SIG-M5 treated with dmso at 0.1 percent for 504 hours (cell line): ENCODE data around the gene BGLAP.

Experiments
- DNase-seq: peaks from one replicate; lab custom pipeline; 2025; ENCODE audit not compliant: unreplicated experiment; lab: John Stamatoyannopoulos, UW

Gene BGLAP

DNA sequence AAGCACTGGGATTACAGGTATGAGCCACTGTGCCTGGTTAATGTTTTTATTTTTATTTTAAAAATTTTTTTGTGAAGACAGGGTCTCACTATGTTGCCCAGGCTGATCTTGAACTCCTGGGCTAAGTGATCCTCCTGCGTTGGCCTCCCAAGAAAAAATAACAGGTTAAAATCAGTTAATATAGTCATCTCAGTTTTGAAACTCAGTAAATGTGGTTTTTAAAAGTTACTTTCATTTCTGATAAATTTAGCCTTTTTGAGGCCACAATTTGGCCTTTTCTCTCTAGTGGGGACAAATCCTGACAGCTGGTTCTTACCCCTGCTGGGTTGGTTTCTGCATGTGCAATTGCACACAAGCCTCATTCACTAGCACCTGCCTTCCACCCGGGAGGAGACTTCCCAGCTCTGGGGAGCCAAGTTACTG is 15.9 kb upstream of the BGLAP start:
- DNase-seq, result peak; percentile 27

DNA sequence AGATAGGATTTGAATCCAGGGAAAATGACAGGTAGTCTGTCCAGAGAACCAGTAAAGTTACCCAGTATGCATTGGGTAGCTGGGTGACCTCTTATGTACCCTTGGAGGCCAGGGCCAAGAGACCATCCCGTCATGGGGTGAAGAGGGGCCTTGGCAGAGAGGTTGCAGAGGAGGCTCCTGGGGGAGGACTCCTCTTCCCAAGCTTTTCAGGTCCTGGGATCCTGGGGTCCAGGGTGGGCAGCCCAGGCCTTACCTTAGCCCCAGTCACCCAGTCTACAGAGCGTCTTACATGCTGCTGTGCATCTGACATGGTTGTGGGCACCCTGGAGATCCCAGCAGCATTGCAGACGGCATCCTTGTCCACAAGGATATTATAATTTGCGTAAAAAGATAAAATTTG is 15.2 kb upstream of the BGLAP start:
- no peak for DNase-seq

DNA sequence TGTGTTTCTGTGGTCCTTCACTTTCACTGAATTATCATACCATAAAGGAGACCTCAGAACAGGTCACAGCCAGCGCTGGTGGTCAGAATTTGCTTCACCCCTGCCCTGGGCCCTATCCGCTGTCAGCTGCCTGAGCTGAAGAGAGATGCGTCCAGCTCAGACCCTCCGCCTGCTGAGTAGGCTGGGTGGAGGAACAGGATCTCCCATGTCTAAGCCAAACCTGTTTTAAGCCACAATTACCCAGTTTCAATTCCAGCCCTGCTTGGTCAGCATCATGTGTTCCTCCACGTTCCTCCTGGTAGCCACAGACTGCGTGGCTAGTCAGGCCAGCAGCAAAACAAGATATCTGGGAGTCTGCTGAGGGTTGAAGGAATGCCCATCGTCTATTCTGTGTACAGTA is 13.5 kb upstream of the BGLAP start:
- DNase-seq, result no peak

DNA sequence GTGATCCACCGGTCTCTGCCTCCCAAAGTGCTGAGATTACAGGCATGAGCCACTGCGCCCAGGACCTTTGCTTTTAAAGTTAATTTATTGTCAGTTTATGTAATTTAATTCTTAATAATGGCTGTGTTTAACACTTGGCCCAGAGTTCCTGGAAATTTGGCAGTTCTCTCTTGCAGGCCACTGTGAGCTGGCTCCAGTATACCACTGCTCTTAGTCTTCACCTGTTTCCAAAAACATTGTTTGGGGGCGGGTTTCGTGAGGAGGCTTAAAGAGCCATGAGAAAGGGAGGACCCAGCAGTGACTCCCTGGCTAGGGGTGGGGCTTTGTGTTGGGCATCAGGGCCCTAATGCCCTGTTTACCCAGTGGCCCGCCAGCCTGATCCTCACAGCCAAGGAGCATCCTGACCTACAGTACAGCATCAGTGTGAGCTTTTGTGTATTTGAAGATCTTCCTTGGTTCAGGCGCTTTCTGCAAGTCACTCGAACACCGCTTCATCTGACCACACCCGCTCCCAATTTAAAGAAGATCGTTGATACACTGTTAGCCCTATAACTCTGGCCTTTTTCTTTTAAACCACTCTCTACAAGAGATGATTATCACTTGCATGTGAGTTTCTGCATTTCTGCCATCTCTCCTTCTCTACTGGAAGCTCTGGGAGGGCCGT is 12.0 kb upstream of the BGLAP start:
- no peak for DNase-seq

DNA sequence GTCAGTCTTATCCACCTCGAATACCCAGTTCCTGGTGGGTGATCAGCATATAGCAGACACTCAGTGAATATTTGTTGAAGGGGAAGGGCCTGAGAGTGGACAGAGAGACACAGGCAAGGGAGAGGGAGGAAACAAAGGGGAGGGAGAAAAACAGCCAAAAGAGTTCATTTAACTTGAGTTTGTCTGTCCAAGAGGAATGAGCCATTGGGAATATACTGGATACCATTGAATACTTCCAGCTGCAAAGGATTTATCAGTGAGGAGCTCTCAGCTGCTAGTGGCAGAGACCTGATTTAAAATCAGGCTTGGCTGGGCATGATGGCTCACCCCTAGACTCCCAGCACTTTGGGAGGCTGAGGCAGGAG is 11.5 kb upstream of the BGLAP start:
- DNase-seq, result no peak

DNA sequence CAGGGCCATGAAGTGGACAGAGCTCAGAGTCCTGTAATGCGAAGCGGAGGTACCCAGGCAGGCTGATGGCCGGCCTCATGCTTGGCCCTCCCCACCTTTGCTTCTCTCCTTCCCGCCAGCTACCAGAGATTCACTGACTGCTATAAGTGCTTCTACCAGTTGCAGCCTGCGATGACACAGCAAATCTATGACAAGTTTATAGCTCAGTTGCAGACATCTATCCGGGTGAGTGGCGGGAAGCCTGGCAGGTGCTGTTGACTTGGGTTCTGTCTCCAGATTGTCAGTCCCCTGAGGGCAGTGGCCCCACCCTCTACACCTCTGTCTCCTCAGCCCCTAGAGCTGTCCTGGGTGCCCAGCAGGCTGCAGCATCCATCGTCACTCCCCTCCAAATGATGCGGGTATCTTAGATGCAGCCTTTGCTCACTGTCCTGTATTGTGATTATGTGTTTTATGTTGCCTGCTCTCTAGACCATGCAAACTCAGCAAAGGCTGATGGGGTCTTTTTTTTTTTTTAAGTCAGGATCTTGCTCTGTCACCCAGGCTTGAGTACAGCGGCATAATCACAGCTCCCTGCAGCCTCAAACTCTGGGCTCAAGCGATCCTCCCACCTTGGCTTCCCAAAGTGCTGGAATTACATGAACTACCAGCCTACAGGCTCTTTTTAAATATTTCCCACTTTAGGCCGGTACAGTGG is 9.6 kb upstream of the BGLAP start:
- DNase-seq, result no peak

DNA sequence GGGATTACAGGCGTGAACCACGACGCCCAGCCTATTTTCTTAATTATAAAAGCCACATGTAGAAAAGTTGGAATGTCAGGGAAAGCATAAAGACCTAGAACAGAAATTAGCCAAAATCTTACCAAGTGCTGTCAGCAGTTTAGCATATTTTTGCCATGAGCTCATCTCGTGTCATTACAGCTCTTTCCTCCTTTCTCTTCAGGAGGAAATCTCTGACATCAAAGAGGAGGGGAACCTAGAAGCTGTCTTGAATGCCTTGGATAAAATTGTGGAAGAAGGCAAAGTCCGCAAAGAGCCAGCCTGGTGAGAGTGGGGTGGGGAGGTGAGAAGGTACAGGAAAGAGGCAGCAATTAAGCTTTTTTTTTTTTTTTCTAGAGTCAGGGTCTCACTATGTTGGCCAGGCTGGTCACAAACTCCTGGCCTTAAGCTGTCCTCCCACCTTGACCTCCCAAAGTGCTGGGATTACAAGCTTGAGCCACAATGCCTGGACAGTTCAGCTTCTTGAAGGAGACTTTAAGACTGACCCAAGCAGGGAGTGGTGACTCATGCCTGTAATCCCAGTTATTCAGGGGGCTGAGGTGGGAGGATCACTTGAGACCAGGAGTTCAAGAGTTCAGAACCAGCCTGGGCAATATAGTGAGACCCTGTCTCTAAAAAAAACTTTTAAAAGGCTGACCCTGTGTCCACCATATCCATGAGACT is 8.4 kb upstream of the BGLAP start:
- DNase-seq, result no peak

DNA sequence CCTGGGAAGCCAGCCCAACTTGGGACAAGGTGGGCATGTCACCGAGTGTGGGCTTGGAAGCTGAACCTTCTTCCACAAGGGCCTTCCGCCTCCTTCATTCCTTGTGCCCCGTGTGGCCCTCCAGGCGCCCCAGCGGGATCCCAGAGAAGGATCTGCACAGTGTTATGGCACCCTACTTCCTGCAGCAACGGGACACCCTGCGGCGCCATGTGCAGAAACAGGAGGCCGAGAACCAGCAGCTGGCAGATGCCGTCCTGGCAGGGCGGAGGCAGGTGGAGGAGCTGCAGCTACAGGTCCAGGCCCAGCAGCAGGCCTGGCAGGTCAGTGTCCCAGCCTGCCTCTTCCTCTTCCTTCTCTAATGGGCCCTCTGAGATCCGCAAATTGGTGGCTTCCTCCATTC is 5.8 kb upstream of the BGLAP start:
- no peak for DNase-seq

DNA sequence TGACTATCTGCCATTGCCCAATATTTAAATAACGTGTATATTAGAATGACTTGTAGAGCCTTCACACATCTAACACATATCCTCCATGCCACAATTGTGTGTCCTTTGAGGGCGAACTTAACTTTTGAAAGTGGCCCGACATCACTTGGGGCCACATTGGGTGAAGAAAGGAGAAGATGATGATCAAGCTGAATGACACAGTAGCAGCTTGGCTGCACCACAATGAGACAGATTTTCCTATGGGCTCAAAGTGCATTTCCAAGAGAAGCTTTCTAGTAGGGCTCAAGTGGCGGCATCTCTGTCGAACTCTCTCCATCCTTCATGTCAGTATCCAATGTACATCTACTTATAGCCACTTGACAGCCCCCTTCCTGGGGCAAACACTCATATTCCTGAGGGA is 3.7 kb upstream of the BGLAP start:
- DNase-seq, result no peak

DNA sequence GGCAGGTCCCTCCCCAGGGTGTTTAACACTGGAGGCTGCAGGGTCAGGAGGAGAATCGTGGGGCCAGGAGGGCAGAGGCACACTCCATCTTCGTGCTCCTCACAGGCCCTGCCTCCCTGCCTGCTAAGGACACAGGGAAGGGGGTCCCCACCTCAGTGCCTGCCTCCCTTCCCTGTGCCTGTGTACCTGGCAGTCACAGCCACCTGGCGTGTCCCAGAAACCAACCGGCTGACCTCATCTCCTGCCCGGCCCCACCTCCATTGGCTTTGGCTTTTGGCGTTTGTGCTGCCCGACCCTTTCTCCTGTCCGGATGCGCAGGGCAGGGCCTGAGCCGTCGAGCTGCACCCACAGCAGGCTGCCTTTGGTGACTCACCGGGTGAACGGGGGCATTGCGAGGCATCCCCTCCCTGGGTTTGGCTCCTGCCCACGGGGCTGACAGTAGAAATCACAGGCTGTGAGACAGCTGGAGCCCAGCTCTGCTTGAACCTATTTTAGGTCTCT is 623 bp upstream of the BGLAP start:
- no peak for DNase-seq

DNA sequence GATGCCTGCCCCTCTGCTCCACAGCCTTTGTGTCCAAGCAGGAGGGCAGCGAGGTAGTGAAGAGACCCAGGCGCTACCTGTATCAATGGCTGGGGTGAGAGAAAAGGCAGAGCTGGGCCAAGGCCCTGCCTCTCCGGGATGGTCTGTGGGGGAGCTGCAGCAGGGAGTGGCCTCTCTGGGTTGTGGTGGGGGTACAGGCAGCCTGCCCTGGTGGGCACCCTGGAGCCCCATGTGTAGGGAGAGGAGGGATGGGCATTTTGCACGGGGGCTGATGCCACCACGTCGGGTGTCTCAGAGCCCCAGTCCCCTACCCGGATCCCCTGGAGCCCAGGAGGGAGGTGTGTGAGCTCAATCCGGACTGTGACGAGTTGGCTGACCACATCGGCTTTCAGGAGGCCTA is 754 bp downstream of the BGLAP start:
- no peak for DNase-seq

DNA sequence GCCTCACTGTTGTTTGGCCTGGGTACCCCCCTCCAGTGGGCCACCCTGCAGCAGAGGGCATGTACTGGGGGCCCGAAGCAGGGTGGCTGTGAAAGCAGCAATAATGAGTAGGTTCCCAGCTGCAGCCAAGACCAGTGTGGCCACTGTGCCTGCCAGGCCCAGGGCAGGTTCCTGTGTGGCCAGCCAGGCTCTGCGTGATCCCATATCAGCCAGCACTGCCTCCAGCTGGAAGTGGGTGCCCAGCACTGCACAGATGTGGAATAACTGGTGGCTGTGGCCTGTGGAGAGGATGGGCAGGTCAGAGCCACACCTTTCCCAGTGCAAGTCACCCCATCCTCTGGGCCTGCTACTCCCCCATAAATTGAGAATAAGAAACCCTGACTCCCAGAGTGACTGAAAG is 2.1 kb downstream of the BGLAP start:
- DNase-seq, result no peak

DNA sequence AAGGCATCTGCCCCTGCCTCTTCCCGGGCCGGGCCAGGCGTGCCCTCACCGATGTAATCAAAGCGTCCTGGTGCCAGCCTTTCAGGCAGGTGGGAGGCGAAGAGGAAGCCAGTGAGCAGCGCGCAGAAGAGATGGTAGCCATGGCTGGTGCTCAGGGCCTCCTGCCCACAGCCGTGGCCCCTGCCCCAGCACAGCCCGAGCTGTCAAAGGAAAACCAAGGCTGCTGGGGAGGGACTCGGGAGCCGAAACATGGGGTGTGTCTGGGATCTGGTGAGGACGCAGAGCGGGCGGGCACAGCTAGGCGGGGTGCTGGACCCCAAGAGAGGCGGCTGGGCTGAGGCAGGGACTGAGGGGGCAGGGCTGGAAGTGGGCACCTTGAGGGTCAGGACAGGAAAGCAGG is 2.7 kb downstream of the BGLAP start:
- no peak for DNase-seq

DNA sequence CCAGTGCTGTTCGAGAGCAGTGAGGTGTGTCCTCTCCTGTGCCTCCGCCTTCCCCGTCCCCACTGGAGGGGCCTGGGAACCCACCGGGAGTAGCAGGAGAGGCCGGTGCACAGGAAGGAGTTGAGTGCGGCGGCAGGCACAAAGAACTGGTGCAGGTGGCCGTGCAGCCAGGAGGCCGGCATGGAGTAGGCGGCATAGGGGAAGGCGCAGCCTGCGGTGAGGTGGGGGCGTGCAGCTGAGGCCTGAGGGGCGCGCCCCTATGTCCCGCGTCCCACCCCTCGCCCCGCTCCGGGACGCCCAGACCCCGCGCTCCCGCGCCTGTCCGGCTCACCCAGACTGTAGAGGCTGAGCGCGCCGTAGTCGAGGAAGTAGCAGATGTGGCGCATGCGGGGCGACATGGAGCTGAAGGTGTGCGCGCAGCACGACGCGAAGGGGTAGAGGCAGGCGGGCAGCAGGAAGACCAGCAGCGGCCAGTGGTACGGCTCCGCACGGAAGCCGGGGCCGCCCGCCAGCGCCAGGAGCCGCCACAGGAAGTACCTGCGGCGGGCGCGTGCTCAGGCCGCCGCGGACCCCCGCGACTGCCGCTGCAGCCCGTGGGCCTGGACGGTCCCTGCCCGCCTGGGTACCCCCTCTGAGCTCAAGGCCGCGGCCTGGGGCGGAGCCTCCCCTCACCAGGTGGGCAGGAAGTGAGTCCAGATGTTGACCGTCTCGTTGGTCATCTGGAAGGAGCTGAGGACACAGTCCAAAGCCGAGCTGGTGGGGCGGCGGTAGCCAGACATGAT is 3.7 kb downstream of the BGLAP start:
- no peak for DNase-seq

DNA sequence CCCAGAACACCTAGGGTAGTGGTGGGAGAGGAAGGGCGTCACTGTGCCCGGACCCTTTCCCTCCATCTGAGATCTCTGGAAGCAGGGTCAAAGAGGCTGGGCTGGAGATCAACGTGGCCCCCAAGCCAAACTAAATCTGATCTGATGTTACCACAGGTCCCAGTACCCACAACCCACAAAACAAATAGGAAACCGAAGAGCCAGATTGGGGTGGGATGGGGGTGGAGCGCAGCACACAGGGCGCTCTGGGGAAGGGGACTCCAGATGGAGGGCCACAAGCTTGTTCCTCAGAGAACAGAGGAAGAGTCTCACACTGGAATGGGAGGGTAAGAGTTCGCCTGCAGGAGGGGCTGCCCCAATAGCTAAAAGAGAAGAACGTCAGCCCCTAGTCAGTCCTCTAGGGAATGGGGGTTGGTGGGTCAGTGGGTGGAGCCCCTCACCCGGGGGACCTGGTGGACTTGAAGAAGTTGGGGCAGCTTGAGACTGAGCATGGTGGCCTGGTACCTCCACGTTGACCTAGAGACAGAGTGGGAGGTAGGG is 4.3 kb downstream of the BGLAP start:
- no peak for DNase-seq

DNA sequence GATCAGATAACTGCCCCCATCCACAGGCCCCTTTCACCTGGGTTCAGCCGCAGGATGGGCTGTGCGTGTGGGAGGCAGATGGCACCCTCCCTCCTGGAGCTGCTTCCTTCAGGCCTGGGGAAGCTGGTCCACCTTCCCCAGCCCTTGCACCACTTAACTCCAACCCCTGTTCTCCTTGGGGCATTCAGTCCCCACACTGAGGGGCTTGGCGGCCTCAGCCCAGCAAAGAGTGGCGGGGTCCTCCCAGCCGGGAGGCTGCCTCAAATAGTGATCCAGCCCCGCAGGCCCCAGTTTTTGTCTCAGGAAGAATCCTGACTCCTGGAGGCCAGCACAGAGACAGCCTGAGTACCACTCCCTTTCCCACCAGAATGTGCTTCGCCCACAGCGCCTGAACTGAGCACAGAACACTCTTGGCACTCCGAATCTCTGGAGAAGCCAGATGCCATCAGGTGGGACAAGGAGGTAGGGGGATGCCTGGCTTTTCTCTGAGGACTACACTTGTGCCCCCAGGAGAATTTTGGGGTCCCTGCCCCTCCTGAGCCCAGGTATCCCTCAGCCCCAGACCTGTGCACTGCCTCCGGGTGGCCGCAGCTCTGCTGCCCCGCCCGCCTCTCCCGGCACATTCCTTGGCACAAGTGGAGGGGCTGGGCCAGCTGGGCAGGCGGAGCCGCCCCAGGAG is 4.9 kb downstream of the BGLAP start:
- no peak for DNase-seq

DNA sequence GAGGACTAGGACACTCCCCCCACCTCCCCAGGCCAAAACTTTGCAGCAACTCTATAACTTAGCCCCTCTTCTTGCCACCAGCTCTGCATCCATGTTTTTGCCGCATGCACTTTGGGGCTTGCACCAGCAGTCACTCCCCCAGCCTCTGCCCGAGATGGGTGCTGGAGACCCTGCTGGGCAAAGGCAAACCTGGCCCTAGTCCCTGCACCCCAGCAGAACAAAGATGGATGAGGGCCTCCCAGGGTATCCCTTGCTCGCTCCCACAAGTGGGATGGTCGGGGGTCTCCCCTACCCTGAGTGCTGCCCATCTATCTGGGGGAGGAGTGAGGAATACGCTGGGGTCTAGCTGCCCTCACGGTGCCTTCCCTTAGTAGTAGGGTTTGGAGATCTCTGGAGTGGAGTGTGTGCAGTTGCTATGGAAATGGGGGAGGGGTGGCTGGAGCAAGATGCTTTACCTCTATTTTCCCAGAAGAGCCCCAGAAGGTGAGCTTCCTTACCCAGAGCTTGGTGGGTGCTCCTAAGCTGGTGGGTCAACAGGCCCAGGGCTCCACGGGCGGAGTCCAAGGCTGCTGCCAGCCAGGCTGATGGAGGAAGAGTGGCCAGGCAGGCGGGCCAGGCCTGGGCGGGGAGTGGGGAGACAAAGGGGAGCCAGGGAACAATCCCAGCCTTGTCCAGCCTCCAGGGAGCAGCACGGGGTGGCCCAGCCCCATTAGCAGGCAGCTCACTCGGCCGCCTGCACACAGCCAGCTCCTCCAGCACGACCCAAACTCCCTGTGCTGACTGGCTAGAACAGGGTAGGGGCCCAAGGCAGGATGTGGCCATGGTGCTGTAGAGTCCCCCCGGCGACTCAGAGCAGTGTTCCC is 5.7 kb downstream of the BGLAP start, which contains the start of gene PAQR6:
TSS of gene PAQR6 (minus strand) at position 597 of the 863 bp plus-strand sequence. CDS start 1,325 bp downstream, outside the sequence.
- DNase-seq, result no peak

DNA sequence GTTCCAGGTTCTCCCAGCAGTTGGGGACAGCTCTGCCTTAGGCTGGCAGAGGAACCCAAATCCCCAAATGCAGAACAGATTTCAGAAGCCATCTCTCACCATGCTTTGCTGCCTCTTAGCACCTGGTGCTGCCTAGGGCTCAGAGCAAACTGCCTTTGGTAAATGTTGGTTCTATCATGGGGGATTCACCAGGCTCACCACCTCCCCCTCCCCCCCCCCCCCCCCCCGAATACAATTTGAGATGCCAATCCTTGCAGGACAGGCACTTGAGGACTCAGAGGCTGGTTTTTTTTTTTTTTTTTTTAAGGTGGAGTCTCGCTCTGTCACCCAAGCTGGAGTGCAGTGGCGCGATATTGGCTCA is 6.3 kb downstream of the BGLAP start:
- no peak for DNase-seq

DNA sequence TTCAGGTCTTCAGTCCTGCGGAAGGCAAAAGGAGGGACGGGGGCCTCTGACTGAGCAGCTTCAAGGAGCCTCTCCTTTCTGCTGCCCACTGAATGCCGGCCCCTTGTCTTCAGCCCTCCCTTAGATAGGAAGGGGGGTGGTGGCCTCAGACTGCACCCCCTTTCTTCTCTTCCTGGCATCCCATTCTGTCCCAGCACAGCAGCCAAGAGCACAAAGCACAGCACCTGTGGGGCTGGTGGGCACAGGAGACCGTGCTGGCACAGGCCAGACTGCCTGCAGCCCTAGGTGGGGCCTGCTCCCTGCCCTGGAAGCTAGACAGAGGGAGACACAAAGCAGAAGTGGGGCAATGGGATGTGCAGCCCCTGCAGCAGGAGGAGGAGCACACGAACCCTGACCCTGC is 7.6 kb downstream of the BGLAP start:
- no peak for DNase-seq

DNA sequence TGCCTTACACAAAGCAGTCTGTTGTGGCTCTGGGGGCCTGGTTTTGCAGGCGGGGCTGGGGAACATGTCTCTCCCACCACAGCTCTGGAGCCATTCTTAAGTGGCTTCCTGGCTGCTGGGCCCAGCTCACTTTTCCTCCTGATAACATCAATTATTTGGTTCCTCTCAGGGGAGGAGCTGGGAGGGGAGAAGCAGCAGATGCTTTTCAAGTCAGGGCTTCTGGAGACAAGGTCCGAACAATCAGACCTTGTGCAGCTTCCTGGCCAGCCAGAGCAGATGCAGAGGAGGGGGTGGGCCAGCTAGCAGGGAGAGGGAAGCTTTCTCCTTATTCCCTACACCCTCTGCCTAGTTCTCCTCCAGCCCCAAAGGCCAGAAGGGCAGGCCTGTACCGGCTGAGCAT is 9.5 kb downstream of the BGLAP start:
- no peak for DNase-seq
